DMS153 treated with DMSO at 0.1 percent for 48 hours (cell line): Measurements from ENCODE around the gene ANTXR1.
"Not testable (repeated sequence)": the region's sequence is repeated elsewhere in the genome, so short reads cannot be mapped to it uniquely, and the experiment has no call there.

ENCODE experiments used
- DNase-seq: peaks from one replicate; lab custom pipeline; 2025; ENCODE audit not compliant: unreplicated experiment; lab: John Stamatoyannopoulos, UW

ANTXR1 gene

DNA sequence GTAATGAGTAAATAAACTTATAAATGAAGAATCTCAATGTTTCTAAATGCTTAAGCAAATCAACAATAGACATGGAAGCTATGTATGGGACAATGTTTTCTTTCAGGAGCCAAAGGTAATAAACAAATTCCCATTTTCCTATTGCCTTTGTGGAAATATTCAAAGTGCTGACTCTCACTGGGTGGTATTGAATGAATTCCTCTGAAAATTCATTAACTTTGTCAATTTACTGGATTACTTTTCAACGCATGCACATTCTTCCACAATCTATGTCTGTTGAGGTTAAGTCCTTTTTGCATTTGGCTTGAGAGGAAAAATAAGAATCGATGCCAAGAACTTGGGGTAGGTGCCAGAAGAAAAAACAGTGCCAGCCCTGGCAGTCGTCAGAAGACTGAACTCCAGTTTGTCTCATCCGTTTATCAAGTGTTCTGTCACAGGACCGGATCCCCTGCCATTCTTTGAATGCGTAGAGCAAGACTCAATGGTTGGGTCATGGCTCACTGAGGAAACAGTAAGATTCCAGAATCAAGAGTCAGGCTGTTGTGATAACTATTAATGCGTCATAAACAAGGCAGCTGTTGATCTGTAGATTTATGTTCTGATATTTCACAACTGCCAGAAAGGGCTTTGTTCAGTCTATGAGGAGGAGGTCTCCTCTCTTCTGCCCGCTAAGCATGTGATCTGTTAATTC, 240.8 kb downstream of the ANTXR1 start:
- DNase-seq: no peak

DNA sequence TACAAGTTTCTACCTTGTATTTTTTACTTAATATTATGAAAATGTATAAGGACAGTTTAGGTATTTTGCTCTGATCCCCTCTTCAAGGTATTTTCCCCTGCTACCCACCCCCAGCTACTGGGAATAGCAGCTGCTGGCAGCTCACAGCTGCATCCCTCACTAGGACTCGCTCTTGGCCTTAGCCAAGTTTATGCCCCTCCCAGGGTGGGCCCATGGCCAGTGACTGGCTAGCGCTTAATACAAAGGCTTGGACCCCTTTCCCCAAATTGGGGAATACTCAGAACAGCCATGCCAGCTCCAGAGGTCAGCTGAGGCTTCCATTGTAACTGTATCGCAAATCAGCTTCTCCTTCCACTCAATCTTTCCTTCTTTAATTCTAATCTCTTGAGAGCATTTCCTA, 242.8 kb downstream of the ANTXR1 start:
- no peak for DNase-seq

DNA sequence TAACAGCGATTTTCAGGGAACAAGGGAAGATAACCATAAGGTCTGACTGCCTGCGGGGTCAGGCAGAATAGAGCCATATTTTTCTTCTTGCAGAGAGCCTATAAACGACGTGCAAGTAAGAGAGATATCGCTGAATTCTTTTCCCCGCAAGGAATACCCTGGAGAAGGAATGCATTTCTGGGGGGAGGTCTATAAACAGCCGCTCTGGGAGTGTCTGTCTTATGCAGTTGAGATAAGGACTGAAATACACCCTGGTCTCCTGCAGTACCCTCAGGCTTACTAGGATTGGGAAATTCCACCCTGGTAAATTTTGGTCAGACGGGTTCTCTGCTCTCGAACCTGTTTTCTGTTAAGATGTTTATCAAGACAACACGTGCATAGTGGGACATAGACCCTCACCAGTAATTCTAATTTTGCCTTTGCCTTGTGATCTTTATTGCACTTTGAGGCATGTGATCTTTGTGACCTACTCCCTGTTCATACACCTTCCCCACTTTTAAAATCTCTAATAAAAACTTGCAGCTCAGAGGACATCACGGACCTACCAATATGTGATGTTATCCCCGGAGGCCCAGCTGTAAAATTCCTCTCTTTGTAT, 247.1 kb downstream of the ANTXR1 start:
- not testable (repeated sequence) for DNase-seq

DNA sequence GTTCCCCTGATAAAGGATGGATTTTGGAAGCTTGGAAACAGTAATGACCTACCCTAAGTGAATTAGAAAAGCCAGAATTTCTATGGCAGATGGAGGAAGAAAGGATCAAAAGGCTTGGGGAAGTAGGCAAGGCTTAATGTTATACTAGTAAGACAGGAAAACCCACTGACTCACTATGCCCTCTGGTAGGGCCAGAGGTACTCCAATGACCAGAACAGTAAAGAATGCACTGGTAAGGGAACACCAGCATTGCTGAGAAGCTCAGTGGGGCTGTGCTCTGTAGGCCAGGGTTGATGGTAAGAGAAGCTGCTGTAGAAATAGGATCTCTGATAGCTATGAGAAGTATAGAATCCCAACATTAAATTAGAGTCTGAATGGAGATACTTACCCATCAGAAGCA, 247.7 kb downstream of the ANTXR1 start:
- no peak for DNase-seq

DNA sequence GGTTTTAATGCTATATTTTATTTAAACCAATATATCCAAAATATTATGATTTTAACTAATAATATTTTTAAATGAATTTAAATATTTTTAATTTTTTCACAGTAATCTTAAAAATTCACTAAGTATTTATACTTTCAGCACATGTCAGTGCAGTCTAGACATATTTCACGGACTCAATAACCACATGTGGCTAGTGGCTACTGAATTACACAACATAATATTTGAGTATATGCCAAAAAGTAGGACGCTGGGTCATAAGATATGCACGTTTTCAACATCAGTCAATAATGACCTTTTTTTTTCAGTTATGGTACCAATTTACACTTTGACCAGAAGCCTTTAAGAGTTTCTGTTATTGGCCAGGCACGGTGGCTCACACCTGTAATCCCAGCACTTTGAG, 256.4 kb downstream of the ANTXR1 start:
- DNase-seq: no peak

DNA sequence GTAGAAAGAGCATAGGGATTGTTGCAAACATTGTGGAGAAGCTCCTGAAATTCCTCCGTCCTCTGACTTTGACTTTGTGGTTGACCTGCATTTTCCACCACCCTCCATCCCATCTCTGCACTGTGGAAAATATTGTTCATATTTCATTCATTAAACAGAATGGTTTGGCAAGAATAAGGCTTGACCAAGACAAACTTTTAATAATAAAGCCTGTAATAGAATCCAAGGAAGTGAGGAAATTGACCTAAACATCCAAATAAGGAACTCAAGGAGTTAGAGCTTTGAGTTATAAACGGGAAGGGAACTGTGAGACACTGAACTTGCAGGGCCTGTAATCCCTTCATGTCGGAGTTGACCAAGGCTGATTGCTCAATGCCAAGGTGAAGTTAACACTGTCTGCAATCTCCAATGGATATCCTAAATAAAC, 258.9 kb downstream of the ANTXR1 start:
- DNase-seq: no peak

DNA sequence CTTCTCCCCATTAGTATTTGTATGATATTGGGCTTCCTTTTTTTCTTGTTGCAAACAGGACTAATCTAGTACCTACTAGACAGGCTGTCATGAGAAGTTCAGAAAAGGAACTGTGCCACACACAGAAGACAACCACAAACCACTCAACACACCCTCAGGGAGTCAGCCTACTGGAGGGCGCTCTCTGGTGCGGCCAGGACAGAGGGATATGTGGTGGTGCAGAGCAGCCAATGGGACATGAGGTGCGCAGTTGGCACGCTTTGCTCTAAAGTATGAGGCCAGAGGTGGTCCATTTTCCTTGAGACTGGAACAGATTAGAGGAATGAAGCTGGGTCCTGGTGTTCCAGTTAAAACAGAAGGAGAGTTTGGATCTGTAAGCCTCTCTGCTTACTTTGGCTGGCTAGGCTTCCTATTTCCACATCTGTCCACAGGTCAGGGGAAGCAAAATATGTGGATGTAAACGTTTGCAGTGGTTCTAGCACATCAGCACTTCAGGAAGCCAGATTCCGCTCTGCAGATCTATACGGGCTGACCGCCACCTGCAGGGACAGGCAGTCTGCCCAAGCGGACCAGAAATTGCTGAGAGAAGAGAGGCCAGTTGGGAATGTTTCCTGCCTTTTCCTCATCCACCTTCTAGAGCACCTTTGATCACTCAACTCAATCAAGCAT, 260.0 kb downstream of the ANTXR1 start:
- DNase-seq: no peak

DNA sequence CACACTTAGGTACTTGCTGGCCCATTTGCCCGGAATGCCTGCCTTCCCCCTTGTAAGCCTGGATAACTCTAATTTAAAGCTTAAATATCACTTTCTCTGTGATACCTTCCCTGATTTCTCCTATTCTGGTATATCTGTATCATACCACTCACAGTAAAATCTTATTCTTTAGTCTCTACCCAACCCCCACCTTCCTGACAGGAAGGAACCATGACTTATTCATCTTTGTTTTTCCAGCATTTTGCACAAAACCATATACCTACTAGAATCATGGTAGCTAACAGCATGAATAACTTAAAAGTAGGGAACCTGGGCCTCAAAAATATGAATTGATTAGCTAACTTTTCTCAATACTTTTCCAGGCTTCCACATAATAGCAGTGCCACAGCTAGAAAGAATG, 262.5 kb downstream of the ANTXR1 start:
- no peak for DNase-seq

DNA sequence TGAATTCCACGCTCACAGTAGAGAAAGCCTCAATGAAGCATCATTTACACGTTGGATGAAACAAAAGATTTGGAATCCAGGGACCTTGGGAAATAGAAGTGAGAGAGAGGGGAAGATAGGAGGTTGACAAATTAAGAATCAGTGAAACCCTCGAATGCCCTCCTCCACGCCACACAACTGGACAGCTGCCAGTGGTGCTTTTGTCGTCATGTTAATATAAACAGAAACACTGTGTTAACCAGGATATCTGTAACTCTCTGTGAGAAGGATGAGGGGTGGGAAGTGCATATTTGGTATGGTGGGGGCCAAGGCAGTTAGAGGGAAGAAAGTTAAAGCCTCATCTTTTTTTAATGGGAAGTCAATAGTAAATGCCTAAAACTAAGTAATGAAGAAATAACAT, 265.4 kb downstream of the ANTXR1 start:
- no peak for DNase-seq

DNA sequence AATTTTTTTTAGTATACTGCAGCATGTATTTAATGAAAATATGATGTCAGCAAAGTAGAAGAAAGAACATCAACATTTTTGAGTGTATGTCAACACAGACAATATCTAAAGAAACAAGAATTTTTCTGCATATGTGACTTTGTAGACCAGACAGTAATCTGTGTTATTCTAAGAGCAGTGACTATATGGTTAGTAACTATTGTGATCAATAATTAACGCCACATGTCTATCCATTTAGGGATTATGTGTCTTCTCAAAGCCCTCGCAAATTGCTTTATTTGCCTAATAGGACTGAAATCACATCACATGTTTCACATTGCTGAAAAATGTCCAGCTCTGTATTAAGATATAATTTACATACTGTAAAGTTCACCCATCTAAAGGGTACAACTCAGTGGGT, 266.2 kb downstream of the ANTXR1 start:
- DNase-seq: no peak

DNA sequence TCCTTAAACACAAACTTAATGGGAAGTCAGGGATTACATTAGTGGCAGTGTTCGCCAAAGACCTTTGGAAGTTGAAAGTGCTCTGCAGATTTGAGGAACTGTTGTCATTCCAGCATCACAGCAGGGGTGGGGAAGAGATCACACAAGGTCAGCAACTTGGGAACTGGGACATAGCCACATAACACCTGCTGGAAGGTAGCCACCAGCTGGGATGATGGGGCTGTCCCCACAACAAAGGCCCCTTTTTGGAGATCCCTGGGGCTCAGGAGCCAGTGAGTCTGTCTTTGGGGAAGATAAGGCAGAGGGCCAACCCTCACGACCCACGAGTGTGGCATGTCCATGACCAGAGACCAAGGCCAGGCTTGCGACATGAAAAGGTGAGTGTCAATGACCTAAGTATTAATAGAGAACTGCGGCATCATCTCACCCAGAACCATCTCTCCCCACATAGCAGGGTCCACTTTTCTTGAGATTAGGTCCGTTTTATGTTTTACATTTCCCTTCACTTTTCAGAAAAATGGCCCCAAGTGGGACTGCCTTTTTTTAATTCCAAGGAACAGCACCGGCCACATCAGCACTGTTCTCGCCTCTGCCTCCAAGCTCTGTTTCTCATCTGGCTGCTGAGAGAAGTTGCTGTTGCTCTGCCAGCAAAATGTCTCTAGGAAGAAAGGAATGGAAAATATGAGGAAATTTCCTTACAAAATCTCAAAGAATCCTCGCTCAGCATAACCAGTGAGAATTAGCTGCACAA, 267.1 kb downstream of the ANTXR1 start:
- no peak for DNase-seq

DNA sequence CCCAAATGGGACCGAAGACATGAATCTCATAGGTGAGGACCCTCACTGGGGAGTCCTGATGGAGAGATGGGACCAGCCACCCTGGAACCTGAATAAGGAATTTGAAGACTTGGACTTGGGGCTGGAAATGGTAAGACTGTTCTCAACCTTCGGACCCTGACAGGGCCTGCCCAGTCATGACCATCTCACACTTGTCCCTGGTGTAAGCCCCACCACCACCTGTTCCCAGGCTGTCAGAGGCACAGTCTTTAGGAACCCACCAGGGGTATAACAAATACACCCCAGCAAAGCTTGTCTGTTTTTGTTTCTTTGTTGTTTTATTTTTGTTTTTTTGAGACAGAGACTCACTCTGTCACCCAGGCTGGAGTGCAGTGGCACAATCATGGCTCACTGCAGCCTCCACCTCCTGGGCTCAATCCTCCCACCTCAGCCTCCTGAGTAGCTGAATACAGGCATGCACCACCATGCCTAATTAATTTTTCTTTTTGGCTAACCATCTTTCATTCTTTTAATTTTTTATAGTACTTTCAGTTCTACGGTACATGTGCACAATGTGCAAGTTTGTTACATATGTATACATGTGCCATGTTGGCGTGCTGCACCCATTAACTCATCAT, 267.9 kb downstream of the ANTXR1 start:
- DNase-seq: no peak

DNA sequence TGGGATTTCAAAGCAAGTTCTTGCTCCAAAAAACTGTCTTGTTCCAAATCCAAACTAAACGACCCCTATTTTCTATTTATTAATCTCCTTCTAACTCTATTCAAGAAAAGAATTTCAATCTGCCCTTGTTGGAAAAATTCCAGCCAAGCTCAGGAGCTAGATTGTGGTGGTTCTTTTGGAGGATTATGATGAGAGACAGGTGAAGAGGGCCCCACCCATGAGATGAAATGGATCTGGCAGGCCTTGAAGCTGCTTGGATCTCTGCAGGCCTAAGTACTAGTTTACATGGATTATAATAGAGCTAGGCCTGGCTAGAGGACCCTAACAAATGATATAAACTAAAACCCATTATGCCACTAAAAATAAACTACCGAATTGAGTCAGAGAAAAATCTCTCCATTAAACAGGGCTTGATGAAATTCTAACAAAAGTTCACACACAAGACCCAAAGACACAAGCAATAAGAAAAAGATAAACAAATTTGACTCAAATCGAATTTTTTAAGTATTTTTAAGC, 272.5 kb downstream of the ANTXR1 start:
- DNase-seq: no peak

DNA sequence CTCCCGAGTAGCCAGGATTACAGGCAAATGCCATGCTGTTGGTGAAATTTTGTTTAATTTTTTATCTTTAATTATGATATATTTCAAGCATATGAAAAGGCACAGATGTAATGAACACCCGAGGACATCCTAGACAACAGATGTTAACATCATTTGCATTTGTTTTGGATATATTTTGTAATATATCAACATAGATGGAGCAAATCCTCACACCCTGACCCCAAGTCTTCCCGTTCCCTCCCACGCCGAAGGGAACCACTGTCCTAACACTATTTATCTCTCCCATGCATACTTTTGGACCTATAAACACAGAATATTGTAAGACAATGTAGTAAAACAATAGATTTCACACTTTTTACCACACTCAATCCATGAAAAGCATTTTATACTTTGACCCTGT, 274.6 kb downstream of the ANTXR1 start:
- no peak for DNase-seq

DNA sequence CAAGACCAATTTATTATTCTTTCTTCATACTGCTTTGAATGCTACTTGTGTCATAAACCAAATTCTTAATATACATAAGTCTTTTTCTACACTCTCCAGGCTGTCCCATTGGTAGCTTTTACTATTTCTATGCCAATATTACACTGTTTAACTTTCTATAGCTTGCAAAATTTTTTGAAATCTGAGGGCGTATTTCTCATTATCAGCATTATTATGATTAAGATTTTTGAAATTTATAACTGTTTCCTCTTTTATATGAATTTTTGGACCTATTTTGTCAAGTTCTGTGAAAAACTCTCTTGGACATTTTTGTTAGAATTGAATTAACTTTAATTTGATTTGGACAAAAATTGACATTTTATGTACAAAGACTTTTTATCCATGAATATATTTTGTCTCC, 275.4 kb downstream of the ANTXR1 start:
- no peak for DNase-seq

DNA sequence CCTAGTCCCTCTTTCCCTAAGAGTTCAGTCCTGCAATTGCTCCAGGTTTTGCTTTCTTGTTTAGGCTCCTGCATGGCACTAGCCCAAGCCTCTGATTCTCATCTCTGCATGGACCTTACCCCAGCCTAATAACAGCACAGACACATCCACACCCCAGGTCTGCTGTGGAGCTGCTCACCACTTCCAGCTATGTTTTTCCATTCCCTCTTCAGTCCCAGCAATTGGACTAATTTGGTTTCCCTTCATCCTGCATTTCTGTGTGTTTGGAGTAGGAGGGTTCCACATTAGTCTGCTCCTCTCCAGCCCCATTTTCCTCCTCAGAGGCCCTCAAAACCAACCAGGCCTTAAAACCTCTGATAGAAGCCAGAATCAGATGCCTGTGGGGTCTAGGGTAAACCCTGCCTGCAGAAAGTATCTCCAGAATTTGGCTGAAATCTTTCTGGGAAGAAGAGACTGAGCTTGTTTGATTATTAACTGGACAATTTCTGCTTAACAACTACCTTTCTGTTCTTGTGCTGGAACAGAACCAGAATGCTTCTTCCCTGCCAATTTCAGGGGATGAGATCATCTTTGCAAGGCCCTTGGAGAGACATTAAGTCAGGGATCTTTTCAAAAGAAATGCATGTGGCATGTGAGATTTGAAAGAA, 278.1 kb downstream of the ANTXR1 start:
- DNase-seq: no peak

DNA sequence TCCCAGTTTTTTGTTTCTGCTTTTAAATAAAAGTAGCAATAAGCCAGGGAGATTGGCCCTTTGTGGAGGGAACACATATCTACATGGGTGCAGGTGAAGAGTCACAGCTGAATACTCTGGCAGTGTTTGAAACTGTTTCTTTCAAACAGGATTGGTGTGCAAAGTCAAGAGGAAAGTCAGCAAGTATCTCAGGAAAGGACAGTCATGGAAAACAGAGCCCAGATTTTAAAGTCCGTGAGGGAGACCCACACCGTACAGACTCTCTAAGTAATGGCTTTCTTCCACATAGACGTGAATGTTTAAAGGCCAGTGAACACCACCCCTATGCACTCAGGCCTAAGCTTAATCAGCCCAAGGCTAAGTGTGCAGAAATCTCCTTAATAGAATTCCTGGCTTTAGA, 278.7 kb downstream of the ANTXR1 start:
- DNase-seq: no peak

DNA sequence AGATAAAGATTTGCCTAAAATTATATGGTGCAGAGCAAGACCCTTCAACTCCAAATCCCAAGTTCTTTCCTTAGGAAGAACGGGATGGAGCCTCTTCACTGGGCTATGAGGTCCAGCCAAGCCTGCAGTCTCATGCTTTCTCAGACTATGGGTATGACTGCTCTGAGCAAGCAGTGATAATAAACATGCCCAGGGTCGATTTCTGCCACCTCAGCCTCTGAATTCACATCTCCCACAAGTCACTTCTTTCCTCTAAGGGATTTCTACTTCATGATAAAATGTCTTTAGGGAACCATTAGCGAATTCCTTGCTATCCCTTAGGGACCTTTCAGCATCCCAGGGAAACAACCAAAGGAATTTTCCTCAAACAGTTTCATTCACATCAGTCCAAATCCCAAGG, 279.3 kb downstream of the ANTXR1 start:
- DNase-seq: no peak

DNA sequence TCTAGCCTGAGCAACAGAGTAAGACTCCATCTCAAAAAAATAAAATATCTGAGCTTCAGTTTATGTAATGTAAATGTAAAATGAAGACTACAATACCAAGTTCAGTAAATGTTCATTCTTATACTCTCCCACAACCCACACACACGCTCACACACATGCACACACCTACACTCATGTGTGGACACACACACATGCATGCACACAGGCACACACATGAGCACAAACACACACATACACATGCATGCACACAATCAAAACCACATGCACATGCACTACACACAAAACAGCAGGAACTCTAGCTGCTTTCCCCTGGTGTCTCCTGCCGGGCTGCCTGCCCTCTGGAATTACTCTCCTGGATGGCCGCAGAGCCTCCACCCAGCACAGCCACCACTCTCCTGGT, 283.4 kb downstream of the ANTXR1 start:
- no peak for DNase-seq

DNA sequence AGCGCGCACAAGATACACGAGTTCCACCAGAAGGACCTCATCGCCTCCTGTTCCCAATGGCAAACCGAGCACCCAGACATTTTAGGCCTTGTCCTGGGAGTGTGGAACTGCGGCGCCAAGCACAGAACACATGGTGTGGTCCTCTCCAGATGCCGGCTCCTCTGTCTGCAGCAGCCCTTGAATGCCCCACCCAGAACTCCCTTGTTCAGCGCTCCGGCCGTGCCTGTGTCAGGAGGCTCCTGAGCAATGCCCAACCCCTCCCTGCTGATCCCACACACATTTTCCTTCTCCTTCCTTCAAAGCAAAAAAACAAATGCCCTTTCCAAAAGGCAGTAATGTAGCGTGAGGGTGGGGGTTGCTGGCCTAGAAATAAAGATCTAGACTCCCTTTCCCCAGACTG, 284.2 kb downstream of the ANTXR1 start:
- DNase-seq: no peak

DNA sequence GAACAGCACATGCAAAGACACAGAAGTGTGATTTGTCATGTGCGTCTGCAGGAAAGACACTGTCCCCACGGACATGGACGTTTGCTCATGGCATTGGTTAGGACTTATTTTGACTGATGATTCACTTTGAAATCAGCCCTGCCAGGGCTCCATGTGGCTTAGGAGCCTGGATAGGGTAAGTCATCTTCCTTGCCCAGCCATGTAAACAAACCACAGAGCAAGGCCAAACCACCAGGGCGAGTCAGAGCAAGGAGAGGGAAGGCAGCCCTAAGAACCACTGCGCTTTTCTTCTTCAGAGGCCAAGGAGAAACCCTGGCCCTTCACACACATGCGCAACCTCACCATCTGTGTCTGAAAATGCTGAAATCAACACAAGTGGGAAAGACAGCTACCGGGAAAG, 285.3 kb downstream of the ANTXR1 start:
- DNase-seq: no peak
